Right renal cortex interstitium (tissue), 3 donors: ENCODE data around the gene EHF. TPM values are rescaled to one million over a fixed set of nuclear protein-coding genes. Genes with fewer than 3 reads are reported as not detected.
A peak's percentile ranks its signal among the peaks of the same experiment; 100 is the strongest.
"Not testable (repeated sequence)": the region's sequence is repeated elsewhere in the genome, so short reads cannot be mapped to it uniquely, and the experiment has no call there.

Source experiments
- DNase-seq, 3 donors: peaks; one replicate each; pipeline ENCODE4 v3.0.0-alpha.2; 2013; ENCODE audit warnings: low read depth in 3 of 3, low spot score in 2 of 3
- polyA plus RNA-seq, 3 donors: library from polyadenylated mRNA; unstranded; fragments of 120-200 nt; gene quantifications; one replicate each; pipeline ENCODE4 v1.2.1, GENCODE V29; 2013; ENCODE audit not compliant: insufficient read length in 3 of 3

EHF gene
- polyA plus RNA-seq = 10 to 100 TPM; 24.5 to 30.2 (median 27.6) TPM

DNA sequence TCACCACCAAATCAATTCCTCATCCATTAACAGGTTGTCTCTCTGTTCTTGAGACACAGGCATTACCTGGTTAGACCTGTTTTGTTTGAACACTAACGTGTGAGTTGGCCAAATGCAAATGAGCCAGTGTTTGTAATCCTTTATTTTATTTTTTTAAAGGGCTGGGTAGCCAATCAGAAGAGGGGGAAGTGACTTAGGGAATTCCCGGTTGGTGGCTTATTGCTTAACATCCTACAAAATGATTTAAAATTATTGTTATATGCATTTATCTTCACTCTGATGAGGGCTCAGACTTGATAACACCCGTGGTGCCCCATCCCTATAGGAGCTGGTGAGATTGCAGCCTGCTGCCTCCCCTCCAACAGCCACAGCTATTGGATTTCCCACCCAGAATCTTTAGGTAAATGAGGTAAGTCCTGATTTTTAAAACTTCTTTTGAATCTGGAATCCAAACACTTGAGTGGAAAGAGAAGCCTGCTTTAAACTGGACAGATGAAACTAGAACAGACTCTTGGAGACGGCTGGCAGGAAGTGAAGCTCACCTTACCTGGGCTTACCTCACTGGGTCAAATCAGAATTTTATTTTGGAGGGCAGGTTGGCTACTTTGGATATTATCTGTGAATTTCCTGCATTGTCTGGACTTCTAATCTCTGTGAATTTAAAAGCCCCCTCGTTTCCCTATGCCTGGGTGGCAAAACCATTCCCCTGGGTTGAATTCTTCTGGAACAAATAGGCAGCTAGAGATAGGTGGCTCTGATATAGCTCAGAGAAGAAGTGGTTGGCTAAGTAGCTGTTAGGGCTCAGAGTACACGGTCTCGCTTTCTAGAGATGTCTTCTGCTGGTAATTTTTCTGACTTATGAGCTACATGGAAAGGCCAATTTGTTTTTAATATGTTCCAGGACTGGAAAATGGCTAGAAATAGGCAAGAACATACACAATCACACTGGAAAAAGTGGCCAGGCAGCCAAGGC lies at the start of gene EHF:
Gene EHF (plus strand): TSS at position 274 of the 973 bp plus-strand sequence. CDS start 21,538 bp downstream, outside the sequence.
- DNase-seq = no peak

DNA sequence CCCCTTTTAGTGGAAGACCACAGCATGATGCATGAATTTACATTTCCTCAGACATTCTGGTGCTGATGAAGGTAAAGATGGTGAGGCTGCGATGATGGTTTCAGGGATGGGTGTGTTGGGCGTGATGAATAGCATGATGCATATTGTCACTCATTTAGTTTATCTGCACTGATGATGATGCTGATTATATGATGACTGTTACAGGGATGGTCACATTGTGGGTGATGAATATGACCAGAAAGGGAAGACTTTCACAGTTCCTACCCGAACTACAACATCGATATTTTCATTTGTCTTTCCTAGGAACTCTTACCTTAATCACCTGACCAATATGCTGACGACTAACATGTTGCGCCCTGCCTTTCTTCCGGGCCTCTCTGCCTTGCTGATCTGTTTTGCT lies 47.4 kb upstream of the EHF start:
- DNase-seq = no peak

DNA sequence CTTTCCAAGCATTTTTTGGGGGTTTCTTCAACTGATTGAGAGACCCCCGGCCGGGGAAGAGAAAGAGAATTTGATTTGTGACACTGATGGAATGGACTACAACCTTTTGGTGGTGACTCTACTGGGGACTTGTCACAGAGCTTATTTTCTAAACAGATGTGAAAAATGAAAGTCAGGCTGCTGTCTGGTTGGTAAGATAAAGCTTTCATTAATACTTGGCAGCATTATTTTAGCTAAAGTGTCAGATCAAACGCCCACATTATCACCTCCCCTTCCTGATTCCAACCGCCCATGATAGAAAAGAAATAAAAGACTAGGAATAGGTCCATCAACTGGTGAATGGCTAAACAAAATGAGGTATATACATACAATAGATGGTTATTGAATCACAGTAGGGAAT lies 45.6 kb upstream of the EHF start:
- DNase-seq = no peak

DNA sequence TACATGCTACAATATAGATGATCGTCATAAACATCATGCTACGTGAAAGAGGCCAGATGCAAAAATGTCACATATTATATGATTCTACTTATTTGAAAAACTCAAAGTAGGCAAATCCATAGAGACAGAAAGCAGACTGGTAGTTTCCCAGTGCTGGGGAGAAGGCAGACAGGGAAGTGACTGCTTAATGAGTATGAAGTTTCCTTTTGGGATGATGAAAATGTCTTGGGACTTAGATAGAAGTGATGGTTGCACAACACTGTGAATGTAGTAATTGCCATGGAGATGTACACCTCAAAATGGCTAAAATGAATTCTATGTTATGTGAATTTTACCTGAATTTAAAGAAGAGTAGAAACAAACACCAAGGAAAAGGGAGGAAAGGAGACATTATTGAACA lies 45.2 kb upstream of the EHF start:
- no peak for DNase-seq

DNA sequence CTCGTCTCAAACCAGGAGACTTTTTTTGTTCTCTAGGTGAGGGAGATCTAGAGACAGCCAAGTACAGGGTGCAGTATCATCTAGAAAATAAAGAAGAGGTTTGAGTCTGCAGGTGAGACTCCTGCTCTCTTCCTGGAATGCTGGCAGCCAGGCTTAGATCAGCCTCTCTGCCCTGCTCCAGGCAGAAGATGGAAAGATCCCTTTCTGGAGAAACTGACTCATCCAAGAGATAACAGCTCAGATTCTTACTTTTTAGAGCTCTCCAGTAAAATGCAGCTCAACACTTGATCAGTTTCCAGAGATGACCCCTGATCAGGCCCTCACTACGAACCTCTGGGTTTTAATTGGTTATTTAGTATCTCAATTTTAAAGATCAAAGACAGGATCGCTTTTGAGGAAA lies 44.6 kb upstream of the EHF start:
- no peak for DNase-seq

DNA sequence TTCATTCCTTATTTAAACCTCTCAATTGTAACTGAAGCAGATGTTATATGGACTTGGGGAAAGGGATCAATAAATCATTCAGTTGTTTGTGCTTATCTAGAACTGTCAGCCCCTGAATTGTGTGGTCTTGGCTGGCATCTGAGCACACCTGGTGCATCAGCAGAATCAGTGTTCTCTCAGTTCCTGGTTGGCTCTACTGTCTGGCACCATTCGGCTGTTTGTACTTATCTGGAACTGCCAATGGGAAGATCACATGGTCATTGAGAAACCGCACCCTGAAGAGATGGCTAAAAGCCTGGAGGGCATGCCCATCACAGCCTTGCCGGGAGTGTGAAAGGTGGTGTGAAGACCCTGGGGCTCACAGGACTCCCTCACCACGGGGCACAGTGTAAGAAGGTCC lies 37.1 kb upstream of the EHF start:
- DNase-seq = no peak

DNA sequence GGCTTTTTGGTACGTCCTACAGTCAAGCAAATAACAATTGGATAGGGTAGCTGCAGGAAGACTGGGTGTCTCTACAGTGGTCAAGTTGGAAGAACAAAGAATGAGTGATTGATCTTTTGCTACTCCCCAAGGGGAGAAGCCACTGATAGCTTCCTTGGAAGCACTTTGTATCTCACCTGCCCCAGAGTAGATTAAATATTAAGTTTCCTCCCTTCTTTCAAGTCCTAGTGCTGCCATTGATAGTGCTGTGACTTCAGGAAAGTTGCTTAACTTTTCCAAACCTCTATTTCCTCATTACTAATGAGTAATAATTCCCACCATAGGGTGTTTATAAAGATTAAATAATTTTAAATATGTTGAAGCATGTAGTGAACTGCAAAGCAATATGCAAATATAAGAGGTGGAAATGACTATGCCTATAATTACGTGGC lies 35.6 kb upstream of the EHF start:
- DNase-seq = no peak

DNA sequence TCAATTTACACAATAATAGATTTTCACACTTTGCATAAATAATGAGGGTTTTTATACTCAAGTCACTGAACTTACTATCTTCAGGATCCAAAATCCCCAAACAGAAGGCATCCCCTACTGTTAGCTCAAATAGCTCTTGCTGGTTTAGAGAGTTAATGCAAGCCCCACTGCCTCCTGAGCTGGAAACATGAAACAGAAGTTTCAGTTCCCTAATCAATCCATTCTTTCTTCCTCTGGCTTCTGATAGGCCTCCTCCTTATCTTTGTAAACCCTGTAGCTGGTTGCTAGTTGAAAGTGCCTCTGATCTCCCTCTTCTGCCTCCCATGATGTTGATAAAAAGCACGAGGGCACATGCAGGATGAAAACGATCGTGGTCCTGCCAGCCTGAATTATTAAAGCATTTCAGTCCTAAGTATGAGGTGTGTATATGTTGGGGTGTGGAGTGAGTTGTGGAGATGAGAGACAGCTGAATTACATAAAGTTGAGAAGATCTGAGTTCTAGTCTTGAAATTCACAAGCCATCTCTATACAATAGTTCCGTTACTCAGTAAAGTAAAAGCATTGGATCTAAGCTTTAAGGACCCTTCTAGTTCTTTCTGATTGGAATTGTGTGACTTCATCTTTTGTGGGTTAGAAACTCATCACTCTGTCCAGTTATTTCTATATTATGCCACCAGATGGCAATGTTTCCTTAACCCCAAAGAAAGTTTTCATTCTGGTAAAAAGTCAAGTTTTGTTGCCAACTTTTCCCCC lies 35.0 kb upstream of the EHF start:
- DNase-seq = peak; percentile 53 to 66 (median 54)

DNA sequence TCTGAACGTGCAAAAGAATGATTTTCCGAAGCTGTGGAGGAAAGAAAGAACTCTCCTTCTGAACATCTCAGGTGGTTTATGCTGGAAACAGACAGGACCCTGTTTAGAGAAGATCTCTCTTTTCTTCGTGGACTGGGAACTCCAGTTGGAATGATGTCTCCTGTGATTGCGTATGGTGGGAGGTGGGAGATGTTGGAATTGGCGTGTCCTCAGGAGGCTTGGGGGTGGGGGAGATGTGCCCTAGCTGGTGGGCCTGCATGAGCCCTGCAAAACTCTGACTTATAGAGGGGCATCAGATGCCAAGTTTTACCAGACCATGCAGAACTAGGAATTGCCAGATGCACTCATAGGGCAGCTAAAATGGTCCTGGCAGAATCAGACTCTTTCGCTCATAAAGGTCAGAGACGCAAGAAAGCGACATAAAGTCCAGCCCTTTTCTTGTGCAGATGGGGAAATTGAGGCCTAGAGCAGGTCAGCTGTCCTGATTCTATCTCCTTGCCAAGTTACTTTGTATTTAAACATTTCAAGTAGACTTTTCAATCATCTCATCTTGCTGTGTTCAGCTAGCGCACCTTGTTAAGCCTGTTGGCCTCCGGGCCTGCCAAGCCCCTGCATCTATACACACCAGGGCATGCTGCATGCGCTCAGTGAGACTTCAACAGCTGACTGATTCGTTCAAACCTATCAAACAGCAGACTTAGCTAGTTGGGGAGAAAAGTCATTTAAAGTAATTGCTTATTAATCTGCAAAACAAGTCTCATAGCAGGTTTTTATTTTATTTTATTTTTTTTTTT lies 34.2 kb upstream of the EHF start:
- DNase-seq = no peak

DNA sequence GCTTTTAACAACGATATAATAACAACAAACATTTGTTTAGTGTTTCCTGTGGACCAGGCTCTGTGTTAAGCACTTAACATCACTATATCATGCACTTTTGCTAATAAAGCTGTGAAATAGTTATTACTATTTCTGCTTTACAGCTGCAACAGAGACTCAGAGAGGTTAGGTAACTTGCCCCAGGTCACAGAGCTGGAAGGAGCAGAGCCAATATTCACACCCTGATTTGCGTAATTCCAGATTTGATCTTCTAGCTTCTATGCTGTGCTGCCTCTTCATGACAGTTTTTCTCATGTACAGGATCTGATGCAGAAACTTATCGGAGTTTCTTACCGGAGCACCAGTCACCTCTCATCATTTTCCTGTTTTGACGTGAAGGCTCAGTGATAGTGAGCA lies 33.6 kb upstream of the EHF start:
- DNase-seq = no peak

DNA sequence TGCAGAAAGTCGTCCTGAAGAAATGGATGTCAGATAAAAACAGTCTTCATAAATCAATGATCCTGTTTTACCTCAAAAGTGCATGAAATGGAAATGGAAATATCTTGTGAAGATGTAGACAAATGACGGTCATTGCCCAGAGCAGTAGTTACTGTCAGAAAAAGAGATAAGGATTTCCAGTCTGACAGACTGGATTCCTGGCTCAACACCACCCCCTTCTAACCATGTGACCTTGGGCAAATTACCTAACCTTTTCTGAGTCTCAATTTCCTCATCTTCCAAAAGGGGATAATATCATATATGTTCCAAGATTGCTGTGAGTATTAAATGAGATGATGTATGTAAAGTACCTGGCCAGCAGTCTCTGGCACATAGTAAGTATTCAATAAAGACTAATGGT lies 32.9 kb upstream of the EHF start:
- no peak for DNase-seq

DNA sequence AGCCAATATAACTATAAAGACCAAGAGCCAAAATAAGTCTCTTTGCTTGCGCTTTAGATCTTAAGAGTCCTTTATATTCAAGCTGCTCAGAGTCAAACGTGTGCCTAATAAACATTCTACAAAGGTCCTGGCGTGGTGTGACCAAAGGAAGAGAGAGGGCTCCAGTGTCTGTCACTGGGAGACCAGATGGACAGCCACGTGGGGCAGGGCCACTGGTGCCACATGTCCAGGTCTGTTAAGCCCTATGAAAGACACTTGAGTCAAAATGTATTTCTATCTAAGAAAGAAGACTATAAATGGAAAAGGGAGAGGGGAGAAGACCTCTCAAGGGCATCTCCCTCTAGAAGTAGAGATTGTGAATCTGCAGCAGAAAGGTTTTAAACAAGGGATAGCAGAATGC lies 32.2 kb upstream of the EHF start:
- no peak for DNase-seq

DNA sequence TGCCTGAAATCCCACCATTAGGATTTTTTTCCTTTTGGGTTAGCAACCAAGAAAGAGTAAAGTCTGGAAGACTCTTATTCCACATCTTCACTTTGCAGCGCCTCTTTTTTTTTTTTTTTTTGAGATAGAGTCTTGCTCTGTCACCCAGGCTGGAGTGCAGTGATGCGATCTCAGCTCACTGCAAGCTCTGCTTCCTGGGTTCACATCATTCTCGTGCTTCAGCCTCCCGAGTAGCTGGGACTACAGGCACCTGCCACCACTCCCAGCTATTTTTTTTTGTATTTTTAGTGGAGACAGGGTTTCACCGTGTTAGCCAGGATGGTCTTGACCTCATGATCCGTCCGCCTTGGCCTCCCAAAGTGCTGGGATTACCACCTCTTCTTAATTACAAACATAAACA lies 31.7 kb upstream of the EHF start:
- DNase-seq = not testable (repeated sequence)

DNA sequence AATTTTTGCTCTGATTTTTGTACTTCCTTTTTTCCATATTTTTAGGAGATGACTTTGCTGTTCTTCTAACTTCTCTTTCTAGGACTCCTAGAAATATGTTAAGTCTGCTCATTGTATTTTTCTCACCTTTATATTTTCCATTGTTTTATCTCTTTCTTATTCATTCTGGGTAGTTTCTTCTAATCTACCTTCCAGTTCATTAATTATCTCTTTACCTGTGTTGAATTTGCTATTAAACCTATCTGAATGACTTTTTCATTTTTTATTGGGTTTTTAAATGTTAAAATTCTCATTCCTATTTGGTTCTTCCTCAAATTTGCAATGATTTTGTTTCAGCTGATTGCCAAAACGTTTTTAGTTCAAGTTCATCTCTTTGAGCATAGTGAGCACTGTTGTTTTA lies 27.8 kb upstream of the EHF start:
- DNase-seq = no peak

DNA sequence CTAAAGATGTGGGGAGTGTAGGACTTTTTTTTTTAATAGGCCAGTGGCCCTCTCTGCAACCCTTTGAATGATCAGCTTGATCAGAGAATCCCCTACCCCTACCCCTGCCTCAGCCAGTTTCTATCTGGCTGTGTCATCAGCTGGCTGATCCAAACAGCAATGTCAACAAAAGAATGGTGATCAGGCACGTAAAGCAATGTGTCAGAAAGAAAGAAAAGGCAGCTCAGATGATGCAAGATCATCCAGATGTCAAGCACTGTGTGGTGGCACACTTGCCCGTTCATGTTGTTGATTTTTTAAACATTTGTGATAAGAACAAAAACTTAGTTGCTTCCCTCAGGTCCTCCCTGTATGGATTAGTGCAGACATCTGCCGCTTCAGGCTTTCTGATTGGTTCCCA lies 26.3 kb upstream of the EHF start:
- no peak for DNase-seq

DNA sequence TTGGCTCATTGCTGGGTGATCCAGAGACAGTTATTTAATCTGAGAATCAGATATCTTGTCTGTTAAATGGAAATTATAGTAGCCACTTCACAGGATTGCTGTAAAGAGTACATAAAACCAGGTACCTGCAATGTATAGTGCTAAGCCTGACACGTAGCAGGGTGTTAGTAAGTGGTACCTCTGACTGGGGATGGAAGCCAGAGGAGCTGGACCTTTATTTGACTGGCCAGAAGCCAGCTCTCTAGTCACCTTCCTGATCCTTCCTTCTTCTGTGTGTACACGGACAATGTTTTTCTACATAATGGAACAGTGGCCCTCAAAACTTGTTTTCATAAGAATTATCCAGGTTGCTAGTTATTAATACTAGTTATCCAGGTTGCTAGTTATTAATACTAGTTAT lies 25.5 kb upstream of the EHF start:
- no peak for DNase-seq

DNA sequence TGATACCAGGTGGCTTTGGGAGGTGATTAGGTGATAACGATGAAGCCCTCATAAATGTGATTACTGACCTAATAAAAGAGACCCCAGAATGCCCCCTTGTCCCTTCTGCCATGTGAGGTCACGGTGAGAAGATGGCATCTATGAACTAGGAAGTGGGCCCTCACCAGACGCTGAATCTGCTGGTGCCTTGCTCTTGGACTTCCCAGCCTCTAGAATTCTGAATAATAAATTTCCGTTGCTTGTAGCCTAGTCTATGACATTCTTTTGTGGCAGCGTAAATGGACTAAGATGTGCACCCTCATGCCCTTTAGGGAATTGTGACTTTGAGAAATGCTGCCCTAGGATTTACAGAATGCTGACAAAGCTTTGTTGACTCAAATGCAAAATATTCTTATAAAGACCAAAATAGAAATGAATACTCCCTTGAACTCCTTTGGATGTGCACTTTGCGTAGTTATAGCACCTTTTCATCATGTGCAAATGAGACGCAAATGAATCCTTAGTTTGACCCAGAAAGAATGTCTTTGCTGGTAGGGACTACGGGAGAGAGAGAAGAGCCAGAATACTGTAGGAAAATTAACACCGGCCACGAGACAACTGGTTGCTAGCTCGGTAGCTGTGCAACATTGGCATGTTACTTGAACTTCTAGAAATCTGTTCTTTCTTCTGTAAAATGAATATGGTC lies 24.8 kb upstream of the EHF start:
- no peak for DNase-seq

DNA sequence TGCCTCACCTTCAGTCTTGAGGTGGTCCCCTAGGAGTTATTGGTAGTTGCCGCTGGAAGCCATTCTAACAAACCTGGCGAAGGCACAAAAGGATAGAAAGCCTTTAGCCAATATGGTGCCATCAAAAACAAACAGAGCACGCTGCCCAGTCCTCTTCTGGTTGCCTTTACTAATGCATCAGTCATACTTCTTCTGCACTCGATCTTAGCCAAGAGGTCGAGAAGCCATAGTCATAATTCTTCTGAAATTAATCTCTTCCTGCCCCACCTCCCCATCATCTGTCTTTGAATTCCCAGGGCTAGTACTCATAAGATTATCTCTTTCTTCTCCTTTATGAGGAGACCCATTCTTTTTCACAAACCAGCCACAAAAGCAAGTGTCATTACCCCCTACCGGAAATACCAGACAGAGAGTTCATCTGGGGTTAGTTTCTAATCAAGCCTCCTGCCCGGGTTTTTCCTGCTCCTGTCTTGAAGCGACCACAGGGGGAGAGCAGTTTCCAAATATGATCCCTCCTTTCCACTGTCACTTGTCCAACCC lies 21.4 kb upstream of the EHF start:
- DNase-seq = no peak

DNA sequence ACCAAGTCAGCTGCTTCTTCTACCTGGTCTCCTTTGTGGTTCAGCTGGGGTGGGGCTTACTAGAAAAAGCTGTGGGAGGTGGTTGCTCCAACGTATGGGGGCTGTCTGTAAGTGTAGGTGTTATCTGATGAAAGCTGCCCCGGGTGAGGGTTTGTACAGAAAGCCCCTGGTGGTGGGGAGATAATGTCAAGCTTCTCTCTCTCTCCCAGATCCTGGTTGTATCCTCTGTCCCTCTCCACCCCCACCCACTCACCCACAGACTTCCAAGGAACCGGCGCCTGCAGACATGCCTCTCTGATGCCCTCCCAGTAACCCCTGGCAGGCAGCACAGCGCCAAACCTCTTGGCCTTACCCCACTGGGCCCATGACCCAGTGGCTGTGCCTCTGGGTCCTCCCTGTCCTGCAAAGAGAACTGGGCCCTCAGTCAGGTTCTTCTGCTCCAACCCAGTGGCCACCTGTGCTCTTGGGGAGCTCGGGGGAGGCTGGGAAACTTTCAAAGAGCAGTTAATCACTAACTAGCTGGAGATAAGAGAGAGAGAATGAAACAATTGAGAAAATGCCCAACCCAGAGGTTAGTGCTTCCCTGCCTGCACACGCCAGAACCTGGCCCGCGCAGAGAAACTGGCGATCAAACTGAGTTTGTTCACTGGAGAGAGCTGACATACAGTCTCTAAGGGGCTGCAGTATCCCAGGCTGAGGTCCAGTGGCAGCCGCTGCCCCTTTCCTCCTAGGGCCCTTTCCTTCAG lies 20.4 kb upstream of the EHF start:
- no peak for DNase-seq
